ENCODE measurements around the gene DROSHA.
"Not testable (repeated sequence)": the region's sequence is repeated elsewhere in the genome, so short reads cannot be mapped to it uniquely, and the experiment has no call there.

Gene DROSHA

GRCh38 chr5:31415960-31416359 lies 115.9 kb downstream of the DROSHA start:
- DNase-seq: no peak

DNA sequence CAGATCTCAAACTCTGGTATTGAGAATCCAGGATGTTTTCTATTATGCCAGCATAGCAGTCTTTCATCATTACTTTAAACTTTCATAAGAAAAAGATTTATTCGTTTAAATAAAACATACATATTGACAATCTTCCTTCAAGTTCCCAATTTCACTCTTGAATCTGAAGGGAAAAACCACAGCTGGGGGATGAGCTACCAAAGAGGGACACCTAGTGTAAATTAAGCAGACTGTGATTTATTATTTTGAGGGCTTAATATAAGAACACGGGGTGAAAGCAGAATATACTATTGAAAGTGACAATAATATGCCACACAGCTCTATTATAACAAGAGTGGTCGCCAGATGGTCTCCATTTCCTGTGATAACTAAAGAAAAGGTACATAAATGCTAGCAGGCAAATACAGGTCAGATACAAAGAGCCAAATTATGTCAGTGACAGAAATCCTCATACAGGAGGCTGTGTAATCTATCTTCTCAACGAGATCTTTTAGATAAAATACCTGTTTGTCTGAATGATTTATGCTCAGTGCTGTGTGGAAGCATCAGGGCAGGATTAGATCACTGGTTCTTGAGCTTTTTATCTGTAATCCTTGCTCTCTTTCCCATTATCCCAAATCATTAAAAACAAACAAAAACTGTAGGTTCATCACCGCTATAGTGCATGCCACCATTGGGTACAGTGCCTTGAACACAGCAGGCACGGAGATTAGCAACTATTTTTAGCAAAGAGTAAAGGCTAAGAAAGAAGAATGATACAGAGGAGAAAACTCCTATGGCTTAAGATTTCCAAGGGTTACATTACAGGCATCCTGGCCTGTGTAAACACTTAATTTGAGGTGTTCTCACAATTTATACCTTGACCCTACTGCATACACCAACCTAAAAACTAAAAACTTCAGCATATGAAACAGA lies 116.6 kb downstream of the DROSHA start:
- no peak for DNase-seq

GRCh38 chr5:31413030-31413812 lies 118.7 kb downstream of the DROSHA start:
- no peak for DNase-seq

DNA sequence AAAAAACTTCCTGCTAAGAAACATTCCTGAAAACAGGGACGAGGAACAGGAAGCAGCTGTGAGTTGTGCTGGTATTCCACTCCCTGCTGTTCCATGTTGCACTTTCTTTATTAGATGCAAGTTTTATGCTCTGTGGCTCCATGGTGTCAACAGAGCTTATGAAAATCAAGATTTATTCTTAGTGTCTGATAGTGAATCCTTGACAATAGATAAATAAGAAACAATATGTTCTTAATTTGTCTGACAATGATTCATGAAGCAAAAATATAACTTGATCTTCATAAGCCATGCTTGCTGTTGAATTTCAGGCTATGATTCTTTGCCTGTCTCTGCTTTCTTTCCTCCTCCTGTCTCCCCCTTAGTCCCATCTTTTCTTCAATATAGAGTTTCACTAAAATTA lies 119.6 kb downstream of the DROSHA start:
- no peak for DNase-seq

GRCh38 chr5:31410089-31410488 lies 121.8 kb downstream of the DROSHA start:
- peak in 3 of 51 donors; percentile 2 to 25 (median 14) for DNase-seq

DNA sequence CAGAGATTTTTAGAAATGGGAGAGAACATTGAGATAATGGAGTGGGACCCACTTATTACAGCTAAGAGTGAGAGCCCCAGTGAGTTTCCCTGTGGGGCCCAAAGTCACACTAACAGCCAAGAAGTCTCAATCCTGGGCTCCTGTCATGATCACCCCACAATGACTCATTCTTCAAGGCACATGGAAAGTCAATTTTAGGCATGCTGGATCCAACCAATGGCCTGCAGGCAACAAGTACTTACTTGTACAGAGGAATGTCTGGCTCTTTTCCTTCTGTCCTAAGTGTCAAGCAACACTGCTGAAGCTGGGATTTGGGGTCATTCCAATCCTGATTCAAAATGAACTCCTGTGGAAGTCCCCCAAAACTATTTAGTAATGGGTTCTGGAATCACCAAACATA lies 123.1 kb downstream of the DROSHA start:
- no peak for DNase-seq

DNA sequence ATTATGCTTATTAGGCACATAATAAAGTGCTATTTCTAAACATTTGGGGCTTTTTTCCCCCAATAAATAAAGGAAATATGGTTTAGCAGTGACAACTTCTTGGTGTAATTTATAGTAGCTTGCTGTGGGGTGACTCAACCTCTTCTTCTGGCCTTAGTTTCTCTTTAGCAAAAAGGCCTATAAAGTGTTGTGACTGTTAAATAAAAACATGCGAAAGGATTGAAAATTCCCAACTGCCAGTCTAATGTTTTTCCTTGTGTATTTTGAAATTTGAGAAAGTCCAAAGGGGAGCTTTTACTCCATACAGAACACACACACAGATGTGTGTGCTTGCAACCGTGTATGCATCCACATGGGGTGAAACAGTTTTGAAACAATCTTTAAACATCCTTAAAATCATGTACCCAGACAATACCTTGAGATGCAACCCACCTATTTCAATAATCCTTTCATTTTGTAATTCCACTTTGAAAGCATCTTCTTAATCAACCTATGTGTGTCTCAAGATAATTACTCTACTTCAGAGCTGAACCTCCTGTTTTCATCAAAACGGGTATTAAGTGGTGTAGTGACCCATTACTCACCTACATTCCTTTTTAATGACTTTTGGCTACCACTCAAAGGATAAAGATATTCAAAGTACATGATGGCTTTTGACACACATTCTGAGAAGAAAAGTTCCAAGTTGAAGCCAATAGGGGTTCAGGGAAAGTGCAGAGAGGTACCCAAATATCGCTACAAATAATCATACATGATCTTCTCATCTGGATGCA lies 123.8 kb downstream of the DROSHA start:
- no peak for DNase-seq

- peak in 4 of 51 donors; percentile 4 to 21 (median 6) for DNase-seq
Measured at GRCh38 chr5:31404325-31404724, 127.6 kb downstream of the DROSHA start.

GRCh38 chr5:31401691-31402090 lies 130.2 kb downstream of the DROSHA start:
- DNase-seq: no peak

DNA sequence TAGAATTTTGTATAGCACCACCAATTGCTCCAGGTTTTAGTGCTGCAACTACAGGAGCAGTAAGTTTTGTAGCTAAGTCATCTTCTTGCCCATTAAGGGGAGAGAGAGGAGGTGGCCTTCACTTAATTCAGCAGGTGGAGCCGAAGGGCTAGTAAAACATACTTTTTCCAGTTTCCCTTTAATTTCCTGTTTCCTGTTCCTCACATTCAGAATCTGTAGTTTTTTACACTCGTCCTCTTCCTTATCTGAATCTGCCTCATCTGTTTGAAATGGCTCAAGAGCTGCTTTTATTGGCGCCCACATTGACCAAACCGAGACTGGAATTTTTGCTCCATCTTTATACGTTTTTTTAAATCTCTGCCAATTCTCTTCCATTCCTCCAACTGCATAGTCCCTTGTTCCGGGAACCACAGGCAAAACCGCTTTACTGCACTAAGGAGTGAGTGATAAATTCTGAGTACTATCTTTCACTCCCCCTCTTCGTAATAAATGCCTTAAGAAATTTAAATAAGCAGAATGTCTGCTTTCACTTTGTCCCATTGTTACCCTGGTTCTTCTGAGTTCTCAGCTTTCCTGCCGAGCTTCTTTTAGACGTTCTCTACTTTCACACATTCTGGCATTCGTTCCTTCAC lies 133.9 kb downstream of the DROSHA start:
- DNase-seq: no peak

DNA sequence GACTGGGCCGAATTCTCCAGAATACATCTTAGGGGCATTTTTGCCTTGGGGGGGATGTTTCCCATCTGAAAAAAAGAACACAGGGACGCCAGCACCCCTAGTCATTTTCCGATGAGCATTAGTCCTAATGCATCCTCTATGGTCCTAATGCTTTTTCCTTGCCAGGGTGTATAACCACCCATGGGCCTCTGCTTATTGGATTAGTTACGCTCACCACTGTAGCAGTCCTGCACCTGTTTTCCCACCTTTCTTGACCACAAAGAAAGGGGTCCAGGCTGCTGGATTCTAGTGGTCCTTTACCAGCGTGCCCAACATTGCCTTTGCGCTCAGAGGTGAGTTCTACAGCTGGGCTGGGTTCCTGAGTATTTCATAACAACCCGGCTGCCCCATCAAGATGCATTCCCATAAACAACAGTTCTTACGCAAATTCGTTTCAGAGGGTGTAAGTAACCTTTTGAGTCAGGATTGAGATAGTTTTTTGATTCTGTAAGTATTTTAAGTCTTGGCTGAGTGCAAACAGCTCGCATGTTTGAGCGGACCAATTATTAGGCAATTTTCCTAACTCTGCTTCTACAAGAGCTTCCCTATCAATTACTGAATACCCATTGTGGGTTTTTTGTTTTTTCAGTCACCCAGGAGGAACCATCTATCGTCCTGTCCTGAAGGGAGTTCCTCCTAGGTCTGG lies 135.1 kb downstream of the DROSHA start:
- no peak for DNase-seq

- DNase-seq: not testable (repeated sequence)
Measured at GRCh38 chr5:31395450-31396045, 136.3 kb downstream of the DROSHA start.

DNA sequence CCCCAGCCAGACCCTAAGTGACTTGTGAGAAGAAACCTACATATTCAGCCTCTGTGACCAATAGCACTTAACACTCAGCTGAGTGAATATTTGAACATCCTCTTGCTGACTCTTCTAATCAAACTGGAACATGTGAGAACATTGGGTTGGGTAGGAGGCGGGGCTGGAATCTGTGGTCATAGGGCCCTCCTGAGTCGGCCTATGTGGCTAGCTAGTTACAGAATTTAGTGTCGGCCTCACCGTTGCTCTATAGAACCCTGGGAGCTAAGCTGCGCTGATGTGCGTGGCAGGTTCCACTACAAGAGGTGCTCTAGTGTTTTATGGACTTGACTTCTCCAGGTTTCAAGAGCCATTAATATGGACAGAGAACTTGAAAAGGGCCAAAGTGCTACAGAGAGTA lies 138.8 kb downstream of the DROSHA start:
- no peak for DNase-seq

DNA sequence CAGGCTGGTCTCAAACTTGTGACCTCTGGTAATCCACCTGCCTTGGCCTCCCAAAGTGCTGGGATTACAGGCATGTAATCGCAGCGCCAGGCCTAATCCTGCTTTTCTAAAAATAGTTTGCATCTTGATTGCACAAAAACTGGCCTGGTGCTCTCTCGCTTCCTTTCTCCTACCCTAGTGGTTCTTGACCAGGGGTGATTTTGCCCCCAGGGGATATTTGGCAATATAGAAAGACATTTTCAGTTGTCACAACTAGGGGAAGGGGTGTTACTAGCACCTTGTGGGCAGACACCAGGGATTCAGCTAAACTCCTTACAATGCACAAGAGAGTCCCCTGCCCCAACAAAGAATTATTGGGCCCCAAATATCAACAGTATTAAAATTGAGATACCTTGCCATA lies 139.8 kb downstream of the DROSHA start:
- no peak for DNase-seq

GRCh38 chr5:31390256-31390655 lies 141.6 kb downstream of the DROSHA start:
- no peak for DNase-seq

GRCh38 chr5:31385774-31386537 lies 145.9 kb downstream of the DROSHA start:
- DNase-seq: no peak

DNA sequence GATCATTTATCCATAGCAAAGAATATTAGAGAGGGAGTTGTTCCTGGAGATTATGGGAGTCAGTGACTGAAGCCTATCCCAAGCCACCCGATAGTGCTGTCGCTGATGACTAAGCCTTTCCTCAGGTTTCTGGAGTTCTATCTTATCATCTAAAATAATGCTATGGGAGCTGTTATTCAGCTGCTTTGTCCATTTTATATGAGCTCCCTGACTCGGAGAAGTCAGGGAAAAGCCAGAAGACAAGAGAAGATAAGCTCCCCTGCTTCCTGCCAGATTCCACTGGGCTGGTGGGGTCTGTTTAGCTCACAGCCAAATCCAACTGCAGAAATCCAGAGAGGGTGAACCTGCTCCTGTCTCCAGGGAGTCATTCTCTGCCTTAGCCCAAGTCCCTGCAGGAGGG lies 148.2 kb downstream of the DROSHA start:
- DNase-seq: no peak

DNA sequence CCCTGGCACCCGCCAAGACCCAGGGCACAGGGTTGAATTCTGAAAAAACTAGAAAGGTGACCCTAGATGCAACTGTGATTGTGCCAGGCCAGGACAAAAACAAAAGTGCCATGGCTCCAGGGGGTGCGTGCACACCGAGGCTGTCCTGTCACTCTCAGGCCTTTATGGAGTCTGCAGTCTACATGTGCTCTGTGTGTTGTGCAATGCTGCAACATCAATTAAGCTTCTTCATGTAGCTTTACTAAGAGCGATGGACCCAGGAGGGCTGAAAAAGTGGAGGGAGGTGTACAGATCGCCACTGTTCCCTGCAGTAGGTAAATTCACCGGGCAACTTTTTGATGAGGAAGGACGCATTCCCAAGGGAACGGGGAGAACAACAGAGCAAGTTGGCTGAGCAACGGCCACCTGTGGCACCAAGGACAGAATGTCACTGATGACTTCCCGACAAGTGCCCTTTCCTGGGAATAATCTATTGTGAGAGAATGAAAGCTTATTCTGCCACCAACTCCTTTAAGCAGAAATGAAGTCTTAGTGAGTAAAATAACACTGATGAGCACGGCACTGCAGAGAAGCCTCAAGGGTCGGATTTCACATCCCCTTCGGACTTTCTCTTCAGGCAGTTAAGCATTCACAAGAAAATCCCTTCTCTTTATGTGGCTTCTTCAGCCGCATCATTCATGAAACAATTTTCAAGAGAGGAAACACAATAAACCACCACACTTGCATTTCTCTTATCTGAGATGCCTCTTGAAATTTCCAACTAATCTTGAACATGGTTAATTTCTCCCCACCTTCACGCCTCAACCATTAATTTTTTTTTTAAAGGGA lies 149.6 kb downstream of the DROSHA start:
- no peak for DNase-seq

DNA sequence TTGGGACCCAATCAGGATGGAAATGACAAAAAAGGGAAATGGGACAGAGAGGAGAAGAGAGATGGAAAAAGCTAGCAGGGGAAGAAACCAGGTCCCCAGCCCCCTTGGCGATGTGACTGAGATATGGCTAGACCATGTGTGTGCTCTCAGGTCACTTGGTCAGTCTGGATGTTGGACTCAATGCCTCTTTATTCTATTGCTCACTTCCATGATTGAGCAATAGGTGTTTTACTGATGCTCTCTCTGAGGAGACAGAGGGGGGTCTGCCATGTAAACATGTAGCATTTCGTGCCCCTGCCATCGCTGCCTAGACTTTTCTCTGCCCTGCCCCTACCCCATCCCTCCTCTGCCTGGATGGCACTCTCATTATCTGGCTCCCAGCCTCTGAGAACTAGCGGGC lies 150.6 kb downstream of the DROSHA start:
- DNase-seq: no peak
